Measurements from ENCODE around the gene RIC8A.

Gene RIC8A

GRCh38 chr11:208181-208916 lies 841 bp downstream of the RIC8A start:
- peak overlapping the region; percentile 96 for H3K27ac ChIP-seq
- TF ChIP-seq CTCF (conservative IDR thresholded peaks at IDR 0.05): no peak

- no peak for TF ChIP-seq CTCF (conservative IDR thresholded peaks at IDR 0.05)
- H3K27ac ChIP-seq: peak overlapping the region; percentile 96
Observed at GRCh38 chr11:208917-209260, 1.4 kb downstream of the RIC8A start.

- TF ChIP-seq CTCF (conservative IDR thresholded peaks at IDR 0.05): no peak
- peak overlapping the region; percentile 96 for H3K27ac ChIP-seq
Observed at GRCh38 chr11:209275-210121, 2.0 kb downstream of the RIC8A start.

- no peak for TF ChIP-seq CTCF (conservative IDR thresholded peaks at IDR 0.05)
- H3K27ac ChIP-seq: peak overlapping the region; percentile 96; the same call in 1 of the 2 replicates
Observed at GRCh38 chr11:210122-210802, 2.8 kb downstream of the RIC8A start.

GRCh38 chr11:210803-211180 lies 3.3 kb downstream of the RIC8A start:
- TF ChIP-seq CTCF (conservative IDR thresholded peaks at IDR 0.05): no peak
- H3K27ac ChIP-seq: no peak overlapping the region

GRCh38 chr11:211295-211694 lies 3.8 kb downstream of the RIC8A start:
- H3K27ac ChIP-seq: no peak overlapping the region
- TF ChIP-seq CTCF (conservative IDR thresholded peaks at IDR 0.05): no peak

GRCh38 chr11:211741-212140 lies 4.2 kb downstream of the RIC8A start:
- H3K27ac ChIP-seq: no peak overlapping the region
- TF ChIP-seq CTCF (conservative IDR thresholded peaks at IDR 0.05): no peak

Measured in VCaP (cell line).